ENCODE data around the gene SIT1.

SIT1 gene

GRCh38 chr9:35606726-35607125 lies 44.0 kb downstream of the SIT1 start:
- DNase-seq (ENCODE audit: low read depth in 4 of 4, low spot score in 1 of 4), result no peak

- DNase-seq (ENCODE audit: low read depth in 4 of 4, low spot score in 1 of 4), result no peak
Observed at GRCh38 chr9:35606138-35606504, 44.6 kb downstream of the SIT1 start.

DNA sequence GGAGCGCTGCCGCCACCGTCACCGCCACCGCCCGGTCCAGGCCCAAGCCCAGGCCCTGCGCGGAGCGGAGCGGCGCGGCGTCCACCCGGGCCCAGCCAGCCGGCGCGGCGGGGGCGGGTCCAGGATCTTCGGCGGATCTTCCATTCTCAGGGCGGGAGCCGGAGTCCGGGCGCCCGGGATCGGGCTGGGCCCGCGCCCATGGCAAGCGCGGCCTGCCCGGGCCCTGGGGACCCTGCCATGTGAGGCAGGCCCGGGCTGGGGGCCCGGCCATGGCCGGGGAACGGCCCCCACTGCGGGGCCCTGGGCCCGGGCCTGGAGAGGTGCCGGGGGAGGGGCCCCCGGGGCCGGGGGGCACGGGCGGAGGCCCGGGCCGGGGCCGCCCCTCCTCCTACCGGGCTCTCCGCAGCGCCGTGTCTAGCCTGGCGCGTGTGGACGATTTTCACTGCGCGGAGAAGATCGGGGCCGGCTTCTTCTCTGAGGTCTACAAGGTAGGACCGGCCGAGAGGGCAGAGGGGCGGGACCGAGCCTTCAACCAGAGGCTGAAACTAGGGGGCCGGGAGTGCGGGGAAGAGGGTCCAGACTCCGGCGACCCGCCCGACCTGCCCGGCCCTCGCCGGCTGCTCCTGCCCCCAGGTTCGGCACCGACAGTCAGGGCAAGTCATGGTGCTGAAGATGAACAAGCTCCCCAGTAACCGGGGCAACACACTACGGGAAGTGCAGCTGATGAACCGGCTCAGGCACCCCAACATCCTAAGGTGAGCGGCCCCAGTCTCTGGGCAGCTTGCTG lies 45.2 kb downstream of the SIT1 start:
- DNase-seq (ENCODE audit: low read depth in 4 of 4, low spot score in 1 of 4), result peak in 1 of 4 experiments; percentile 19

- DNase-seq (ENCODE audit: low read depth in 4 of 4, low spot score in 1 of 4), result peak; percentile 59 to 85 (median 69)
Observed at GRCh38 chr9:35604578-35605350, 46.0 kb downstream of the SIT1 start, which contains the start of gene TESK1. TSS of gene TESK1 (plus strand) at chr9:35605262. CDS start at chr9:35605620, 358 bp downstream.

GRCh38 chr9:35603986-35604577 lies 46.6 kb downstream of the SIT1 start:
- DNase-seq (ENCODE audit: low read depth in 4 of 4, low spot score in 1 of 4), result peak; percentile 94 to 99 (median 99)

DNA sequence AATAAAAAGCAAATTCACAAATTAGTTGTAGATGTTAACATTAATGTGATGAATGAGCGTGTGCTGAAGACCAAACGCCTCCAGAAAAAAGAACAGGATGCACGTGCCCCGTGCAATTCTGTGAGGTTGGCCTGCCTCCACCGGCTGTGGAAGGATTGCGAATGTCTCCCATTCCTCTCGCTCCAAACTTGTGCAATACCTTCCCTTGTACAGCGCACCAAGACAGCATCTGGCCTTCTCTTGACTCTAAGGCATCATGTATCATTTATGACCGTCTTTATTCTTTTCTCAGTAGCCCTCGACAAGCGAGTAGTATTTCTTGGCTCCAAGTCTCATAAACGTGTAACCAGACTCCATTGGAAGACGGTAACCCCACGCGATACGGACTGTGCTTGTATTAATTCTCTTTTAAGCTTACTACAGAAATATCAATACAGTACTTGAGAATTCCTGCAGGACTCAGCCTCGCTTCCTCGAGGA lies 47.2 kb downstream of the SIT1 start:
- no peak for DNase-seq (ENCODE audit: low read depth in 4 of 4, low spot score in 1 of 4)

GRCh38 chr9:35599763-35600604 lies 50.7 kb downstream of the SIT1 start:
- no peak for DNase-seq (ENCODE audit: low read depth in 4 of 4, low spot score in 1 of 4)

Data from stimulated activated CD4-positive, alpha-beta T cell treated with anti-CD3 and anti-CD28 coated beads, Interleukin-1b, Interleukin-23, amount 100 ng/mL, for 24 hours (primary cell).